GM12878 (cell line): ENCODE results near the gene WSCD1. TPM values are rescaled to one million over a fixed set of nuclear protein-coding genes. Genes with fewer than 3 reads are reported as not detected.

Source experiments
- CUX1 ChIP-seq: IDR thresholded peaks from 2 replicates; pipeline ENCODE4 v1.6.1; 2012; ENCODE audit warnings: improper control_type of control experiment, low read depth, low read length; ENCODE audit not compliant: insufficient replicate concordance
- ZSCAN29 ChIP-seq: fragments of 450-650 bp; IDR thresholded peaks from 2 replicates; pipeline ENCODE4 v1.6.1; 2017; ENCODE audit warnings: mild to moderate bottlenecking, moderate library complexity
- polyA plus RNA-seq, 11 experiments: library from polyadenylated mRNA; depleted of rRNA in 4 of 11; unstranded in 6 of 11; stranded (reverse) in 5 of 11; fragments of >200 nt; fragmentation: Nextera tagmentation in 4 of 11; fragmentation: Illumina TruSeq in 1 of 11; extraction: Ambion mirVana in 4 of 11; extraction: Trizol in 1 of 11; gene quantifications; 1 replicate in 1 of 11; 2 replicates in 10 of 11; pipeline versions ENCODE4 v1.2.1 to v1.2.3, GENCODE V29; 2011 to 2016; ENCODE audit warnings: inconsistent platforms in 2 of 11, missing spikeins in 2 of 11, low read depth in 1 of 11
- total RNA-seq, 4 experiments: library from RNA; depleted of rRNA in 3 of 4; stranded (reverse); fragments of >200 nt in 3 of 4; fragmentation: Illumina TruSeq in 1 of 4; extraction: Trizol in 1 of 4; gene quantifications; 2 replicates each; pipeline versions ENCODE4 v1.2.1 to v1.2.3, GENCODE V29; 2013 to 2021
- TF ChIP-seq, protein P1 (sequence below): fragments of 450-650 bp; IDR thresholded peaks from 2 replicates; pipeline ENCODE4 v1.6.1; 2017; ENCODE audit warnings: antibody characterized with exemption, mild to moderate bottlenecking, moderate library complexity
- TF ChIP-seq, protein P2 (sequence below): IDR thresholded peaks from 2 replicates; pipeline ENCODE4 v1.6.1; 2011; ENCODE audit warnings: borderline replicate concordance, low read depth, mild to moderate bottlenecking, moderate library complexity, low read length; ENCODE audit not compliant: insufficient read depth, poor library complexity, severe bottlenecking

The WSCD1 gene
- total and polyA plus RNA-seq, 10 of the 15 experiments (the other 5 are each of a cell fraction or from before 2014, with no cell fraction given): 0.01 to 0.16 TPM; not detected in 8

DNA sequence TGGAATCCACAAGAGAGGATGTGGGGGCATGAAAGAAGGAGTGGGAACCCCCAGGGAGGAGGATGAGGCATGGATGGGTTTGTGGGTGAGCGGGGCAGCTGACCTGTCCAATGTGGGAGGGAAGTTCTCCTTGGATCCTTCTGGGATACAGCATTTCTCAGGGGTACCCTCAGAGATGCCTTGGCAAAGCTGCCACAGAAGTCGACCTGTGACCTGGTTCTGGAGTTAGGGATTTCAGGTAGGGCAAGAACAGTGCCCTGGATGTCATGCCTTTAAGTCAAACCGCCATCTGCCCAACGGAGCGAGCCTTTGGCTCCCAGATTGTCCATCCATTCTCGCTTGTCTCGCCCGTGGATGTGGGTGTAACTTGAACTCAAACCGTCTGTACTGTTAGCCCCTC is 30.0 kb downstream of the WSCD1 start (continued):
- TF ChIP-seq CUX1 (no peak), ZSCAN29 (no peak)
- TF ChIP-seq, protein P1, sequence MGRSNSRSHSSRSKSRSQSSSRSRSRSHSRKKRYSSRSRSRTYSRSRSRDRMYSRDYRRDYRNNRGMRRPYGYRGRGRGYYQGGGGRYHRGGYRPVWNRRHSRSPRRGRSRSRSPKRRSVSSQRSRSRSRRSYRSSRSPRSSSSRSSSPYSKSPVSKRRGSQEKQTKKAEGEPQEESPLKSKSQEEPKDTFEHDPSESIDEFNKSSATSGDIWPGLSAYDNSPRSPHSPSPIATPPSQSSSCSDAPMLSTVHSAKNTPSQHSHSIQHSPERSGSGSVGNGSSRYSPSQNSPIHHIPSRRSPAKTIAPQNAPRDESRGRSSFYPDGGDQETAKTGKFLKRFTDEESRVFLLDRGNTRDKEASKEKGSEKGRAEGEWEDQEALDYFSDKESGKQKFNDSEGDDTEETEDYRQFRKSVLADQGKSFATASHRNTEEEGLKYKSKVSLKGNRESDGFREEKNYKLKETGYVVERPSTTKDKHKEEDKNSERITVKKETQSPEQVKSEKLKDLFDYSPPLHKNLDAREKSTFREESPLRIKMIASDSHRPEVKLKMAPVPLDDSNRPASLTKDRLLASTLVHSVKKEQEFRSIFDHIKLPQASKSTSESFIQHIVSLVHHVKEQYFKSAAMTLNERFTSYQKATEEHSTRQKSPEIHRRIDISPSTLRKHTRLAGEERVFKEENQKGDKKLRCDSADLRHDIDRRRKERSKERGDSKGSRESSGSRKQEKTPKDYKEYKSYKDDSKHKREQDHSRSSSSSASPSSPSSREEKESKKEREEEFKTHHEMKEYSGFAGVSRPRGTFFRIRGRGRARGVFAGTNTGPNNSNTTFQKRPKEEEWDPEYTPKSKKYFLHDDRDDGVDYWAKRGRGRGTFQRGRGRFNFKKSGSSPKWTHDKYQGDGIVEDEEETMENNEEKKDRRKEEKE: no peak
- TF ChIP-seq, protein P2, sequence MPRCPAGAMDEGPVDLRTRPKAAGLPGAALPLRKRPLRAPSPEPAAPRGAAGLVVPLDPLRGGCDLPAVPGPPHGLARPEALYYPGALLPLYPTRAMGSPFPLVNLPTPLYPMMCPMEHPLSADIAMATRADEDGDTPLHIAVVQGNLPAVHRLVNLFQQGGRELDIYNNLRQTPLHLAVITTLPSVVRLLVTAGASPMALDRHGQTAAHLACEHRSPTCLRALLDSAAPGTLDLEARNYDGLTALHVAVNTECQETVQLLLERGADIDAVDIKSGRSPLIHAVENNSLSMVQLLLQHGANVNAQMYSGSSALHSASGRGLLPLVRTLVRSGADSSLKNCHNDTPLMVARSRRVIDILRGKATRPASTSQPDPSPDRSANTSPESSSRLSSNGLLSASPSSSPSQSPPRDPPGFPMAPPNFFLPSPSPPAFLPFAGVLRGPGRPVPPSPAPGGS: no peak
- TF ChIP-seq, all 136 proteins: peak for 0
